NB4 (cell line): ENCODE results near the gene SMC6.

Source experiments
- CTCF ChIP-seq: IDR thresholded peaks from one replicate; pipeline ENCODE4 v1.5.1; 2012; ENCODE audit warnings: low read depth, low read length
- MAX ChIP-seq: IDR thresholded peaks from 2 replicates; pipeline ENCODE4 v1.6.1; 2011; ENCODE audit warnings: low read depth, low read length
- POLR2A ChIP-seq: IDR thresholded peaks from 2 replicates; pipeline ENCODE4 v1.6.1; 2011; ENCODE audit warnings: mild to moderate bottlenecking; ENCODE audit not compliant: insufficient read length; ENCODE audit errors: extremely low read depth

GRCh38 chr2:17748745-17749144 lies 4.9 kb downstream of the SMC6 start:
- TF ChIP-seq POLR2A (no peak), CTCF (no peak), MAX (no peak)
